Neural progenitor cell (in vitro differentiated cells): ENCODE results near the gene DNLZ. TPM values are rescaled to one million over a fixed set of nuclear protein-coding genes. Genes with fewer than 3 reads are reported as not detected.

Source experiments
- DNase-seq: peaks from one replicate; pipeline ENCODE4 v3.0.0-alpha.2; 2016; ENCODE audit warnings: low spot score
- H2AFZ ChIP-seq: fragments of 200-600 bp; sonication (generic); replicated peaks from 2 replicates; pipeline ENCODE4 v1.6.1; 2016; ENCODE audit warnings: antibody characterized with exemption
- H3F3A ChIP-seq: fragments of 200-600 bp; sonication (generic); 2 replicates; pipeline ENCODE4 v1.6.1; 2016; ENCODE audit warnings: antibody characterized with exemption, low read depth
- H3K27ac ChIP-seq: fragments of 200-600 bp; sonication (generic); 2 replicates; pipeline ENCODE4 v1.5.1; 2016; ENCODE audit warnings: mild to moderate bottlenecking
- H3K27me3 ChIP-seq: fragments of 200-600 bp; sonication (generic); 2 replicates; pipeline ENCODE4 v1.6.1; 2016; ENCODE audit warnings: mild to moderate bottlenecking, moderate library complexity
- H3K36me3 ChIP-seq: fragments of 200-600 bp; sonication (generic); 2 replicates; pipeline ENCODE4 v1.5.1; 2016
- H3K4me1 ChIP-seq: fragments of 200-600 bp; sonication (generic); 2 replicates; pipeline ENCODE4 v1.6.1; 2016; ENCODE audit warnings: mixed run types
- H3K4me2 ChIP-seq: fragments of 200-600 bp; sonication (generic); 2 replicates; pipeline ENCODE4 v1.6.1; 2016
- H3K4me3 ChIP-seq: fragments of 200-600 bp; sonication (generic); 2 replicates; pipeline ENCODE4 v1.5.1; 2016
- H3K79me2 ChIP-seq: fragments of 200-600 bp; sonication (generic); 2 replicates; pipeline ENCODE4 v1.6.1; 2016; ENCODE audit warnings: low read depth
- H3K9ac ChIP-seq: fragments of 200-600 bp; sonication (generic); 2 replicates; pipeline ENCODE4 v1.6.1; 2016
- H3K9me3 ChIP-seq: fragments of 200-600 bp; sonication (generic); 2 replicates; pipeline ENCODE4 v1.5.1; 2016; ENCODE audit warnings: low read depth
- H4K20me1 ChIP-seq: fragments of 200-600 bp; sonication (generic); 2 replicates; pipeline ENCODE4 v1.6.1; 2016; ENCODE audit warnings: low read depth
- H3K27ac Mint-ChIP-seq: 3 replicates; pipeline ENCODE4 v1.8.0; 2021; ENCODE audit warnings: mixed read lengths
- H3K27me3 Mint-ChIP-seq: 2 replicates; pipeline ENCODE4 v1.8.0; 2022; ENCODE audit warnings: low read depth, mild to moderate bottlenecking, inconsistent platforms, moderate library complexity, mixed read lengths; ENCODE audit not compliant: insufficient read depth
- H3K36me3 Mint-ChIP-seq: 3 replicates; pipeline ENCODE4 v1.8.0; 2021; ENCODE audit warnings: mixed read lengths
- H3K4me1 Mint-ChIP-seq: 3 replicates; pipeline ENCODE4 v1.8.0; 2021; ENCODE audit warnings: mixed read lengths
- H3K4me3 Mint-ChIP-seq: 3 replicates; pipeline ENCODE4 v1.8.0; 2021; ENCODE audit warnings: mild to moderate bottlenecking, moderate library complexity, mixed read lengths
- H3K9me3 Mint-ChIP-seq: 3 replicates; pipeline ENCODE4 v1.8.0; 2020; ENCODE audit warnings: mixed read lengths
- CTCF ChIP-seq: fragments of 200-600 bp; sonication (generic); IDR thresholded peaks from 2 replicates; pipeline ENCODE4 v1.5.1; 2017; ENCODE audit warnings: antibody characterized with exemption, mild to moderate bottlenecking
- EZH2 ChIP-seq: fragments of 200-600 bp; sonication (generic); IDR thresholded peaks from 2 replicates; pipeline ENCODE4 v1.6.1; 2017; ENCODE audit warnings: antibody characterized with exemption, mild to moderate bottlenecking, moderate library complexity
- EZH2phosphoT487 ChIP-seq: fragments of 200-600 bp; sonication (generic); IDR thresholded peaks from 2 replicates; pipeline ENCODE4 v1.6.1; 2017; ENCODE audit warnings: antibody characterized with exemption
- total RNA-seq: library from RNA; depleted of rRNA; stranded (reverse); fragments of >200 nt; gene quantifications from 2 replicates; pipeline ENCODE4 v1.2.3, GENCODE V29; 2015; ENCODE audit warnings: low replicate concordance

DNLZ gene
- total RNA-seq, 1 donor from 2014 or later = 3.4 TPM

GRCh38 chr9:136400038-136400834 lies 36.7 kb upstream of the DNLZ start, which contains the start of gene SNAPC4:
SNAPC4 (minus strand) TSS chr9:136400170; CDS start chr9:136398428, 1,742 bp downstream.
- Mint-ChIP-seq H3K9me3 (no peaks in the 10 kb centered on the region), H3K27ac (peak within 1 kb of the TSS; percentile 39), H3K4me1 (peaks cover 14% of the 10 kb centered on the region), H3K36me3 (peaks cover 20% of the 10 kb centered on the region), H3K4me3 (peak within 1 kb of the TSS; percentile 92), H3K27me3 (peaks cover 7% of the 10 kb centered on the region)
- DNase-seq = peak; percentile 96
- Histone ChIP-seq H4K20me1 (peaks cover 20% of the 10 kb centered on the region), H3K4me2 (peak within 1 kb of the TSS; percentile 85), H3K4me1 (no peaks in the 10 kb centered on the region), H3K4me3 (peak within 1 kb of the TSS; percentile 99), H2AFZ (peak within 1 kb of the TSS; percentile 51), H3K9me3 (no peaks in the 10 kb centered on the region), H3K27me3 (no peaks in the 10 kb centered on the region), H3K27ac (no peak within 1 kb of the TSS), H3K36me3 (no peaks in the 10 kb centered on the region), H3K79me2 (peaks cover 24% of the 10 kb centered on the region), H3F3A (peaks cover 18% of the 10 kb centered on the region), H3K9ac (peak within 1 kb of the TSS; percentile 84)
- TF ChIP-seq EZH2phosphoT487 (no peak), CTCF (peak; percentile 90), EZH2 (peak; percentile 35)

- DNase-seq = peak; percentile 48
- Mint-ChIP-seq H3K27ac (peak overlapping the region; percentile 39), H3K9me3 (no peaks in the 10 kb centered on the region), H3K4me3 (peak overlapping the region; percentile 92), H3K27me3 (peaks cover 4% of the 10 kb centered on the region), H3K4me1 (peaks cover 14% of the 10 kb centered on the region), H3K36me3 (peaks cover 16% of the 10 kb centered on the region)
- Histone ChIP-seq H3K27me3 (no peaks in the 10 kb centered on the region), H3K4me2 (peak overlapping the region; percentile 85), H3K4me3 (peak overlapping the region; percentile 99), H2AFZ (no peak overlapping the region), H3K9ac (peak overlapping the region; percentile 84), H3K36me3 (no peaks in the 10 kb centered on the region), H3K9me3 (no peaks in the 10 kb centered on the region), H4K20me1 (peaks cover 20% of the 10 kb centered on the region), H3F3A (peaks cover 18% of the 10 kb centered on the region), H3K27ac (no peak overlapping the region), H3K4me1 (no peaks in the 10 kb centered on the region), H3K79me2 (peaks cover 24% of the 10 kb centered on the region)
- TF ChIP-seq EZH2 (no peak), EZH2phosphoT487 (no peak), CTCF (no peak)
Measured at GRCh38 chr9:136399176-136400037, 35.9 kb upstream of the DNLZ start.

- H3K4me2 ChIP-seq = no peak overlapping the region
- H4K20me1 ChIP-seq = peaks cover 20% of the 10 kb centered on the region
- no peak overlapping the region for H3K27ac ChIP-seq
- H3K9me3 ChIP-seq = no peaks in the 10 kb centered on the region
- no peaks in the 10 kb centered on the region for H3K4me1 ChIP-seq
- peaks cover 18% of the 10 kb centered on the region for H3F3A ChIP-seq
- H3K4me3 Mint-ChIP-seq = peak overlapping the region; percentile 92
- H3K36me3 ChIP-seq = no peaks in the 10 kb centered on the region
- H3K27me3 ChIP-seq = no peaks in the 10 kb centered on the region
- no peak for DNase-seq
- TF ChIP-seq CTCF = no peak
- no peak for TF ChIP-seq EZH2phosphoT487
- no peak for TF ChIP-seq EZH2
- H2AFZ ChIP-seq = no peak overlapping the region
- no peak overlapping the region for H3K27ac Mint-ChIP-seq
- H3K79me2 ChIP-seq = peaks cover 24% of the 10 kb centered on the region
- H3K9me3 Mint-ChIP-seq = no peaks in the 10 kb centered on the region
- peaks cover 4% of the 10 kb centered on the region for H3K27me3 Mint-ChIP-seq
- H3K9ac ChIP-seq = no peak overlapping the region
- peaks cover 15% of the 10 kb centered on the region for H3K36me3 Mint-ChIP-seq
- H3K4me3 ChIP-seq = peak overlapping the region; percentile 99
- peaks cover 14% of the 10 kb centered on the region for H3K4me1 Mint-ChIP-seq
Measured at GRCh38 chr9:136398286-136398685, 34.7 kb upstream of the DNLZ start.
